GM19240 (cell line): ENCODE measurements around the gene COPS7A.

Experiments
- DNase-seq: peaks from one replicate; pipeline ENCODE4 v3.0.0; 2011; ENCODE audit warnings: low spot score; ENCODE audit not compliant: insufficient read length

COPS7A gene

GRCh38 chr12:6769666-6770065 lies 45.8 kb downstream of the COPS7A start:
- no peak for DNase-seq

- no peak for DNase-seq
Observed at GRCh38 chr12:6770094-6770493, 46.2 kb downstream of the COPS7A start.

- no peak for DNase-seq
Observed at GRCh38 chr12:6770600-6770999, 46.8 kb downstream of the COPS7A start.

- DNase-seq, result no peak
Observed at GRCh38 chr12:6771091-6771495, 47.2 kb downstream of the COPS7A start.

- DNase-seq, result no peak
Observed at GRCh38 chr12:6771509-6772330, 47.9 kb downstream of the COPS7A start.

GRCh38 chr12:6772331-6772695 lies 48.5 kb downstream of the COPS7A start, which contains the start of gene LAG3:
TSS of gene LAG3 (plus strand) at chr12:6772520. CDS start at chr12:6772853, 333 bp downstream.
- DNase-seq, result peak; percentile 53

GRCh38 chr12:6772726-6773589 lies 49.1 kb downstream of the COPS7A start:
- DNase-seq, result no peak

- DNase-seq, result no peak
Observed at GRCh38 chr12:6773590-6774351, 49.9 kb downstream of the COPS7A start.

GRCh38 chr12:6774499-6775062 lies 50.7 kb downstream of the COPS7A start:
- DNase-seq, result no peak

- no peak for DNase-seq
Observed at GRCh38 chr12:6775185-6776174, 51.6 kb downstream of the COPS7A start.

- DNase-seq, result no peak
Observed at GRCh38 chr12:6777386-6777785, 53.5 kb downstream of the COPS7A start.

GRCh38 chr12:6778217-6778573 lies 54.3 kb downstream of the COPS7A start:
- DNase-seq, result no peak

GRCh38 chr12:6778574-6779550 lies 55.0 kb downstream of the COPS7A start:
- DNase-seq, result peak; percentile 76

- DNase-seq, result no peak
Observed at GRCh38 chr12:6779708-6780432, 56.0 kb downstream of the COPS7A start.

- no peak for DNase-seq
Observed at GRCh38 chr12:6780573-6780972, 56.7 kb downstream of the COPS7A start.
